AG08396 (cell line): Measurements from ENCODE around the gene TMEM260.

ENCODE experiments used
- DNase-seq: peaks from one replicate; pipeline ENCODE4 v3.0.0; 2012; ENCODE audit warnings: low spot score, mixed read lengths

The TMEM260 gene

GRCh38 chr14:56579345-56580220 is at the start of gene TMEM260:
Gene TMEM260, plus strand, starts transcription at chr14:56579798. Its CDS starts 117 bp downstream, at chr14:56579915.
- DNase-seq: peak; percentile 94

- DNase-seq: no peak
Observed at GRCh38 chr14:56532546-56532945, 47.1 kb upstream of the TMEM260 start.

- DNase-seq: no peak
Observed at GRCh38 chr14:56534656-56535055, 44.9 kb upstream of the TMEM260 start.

- no peak for DNase-seq
Observed at GRCh38 chr14:56539862-56540261, 39.7 kb upstream of the TMEM260 start.

GRCh38 chr14:56543436-56543835 is 36.2 kb upstream of the TMEM260 start:
- no peak for DNase-seq

- DNase-seq: no peak
Observed at GRCh38 chr14:56549721-56550120, 29.9 kb upstream of the TMEM260 start.

GRCh38 chr14:56552615-56553014 is 27.0 kb upstream of the TMEM260 start:
- no peak for DNase-seq

- DNase-seq: no peak
Observed at GRCh38 chr14:56554301-56554700, 25.3 kb upstream of the TMEM260 start.

GRCh38 chr14:56555921-56556570 is 23.6 kb upstream of the TMEM260 start:
- peak; percentile 18 for DNase-seq

GRCh38 chr14:56559182-56559581 is 20.4 kb upstream of the TMEM260 start:
- DNase-seq: no peak

GRCh38 chr14:56561606-56562005 is 18.0 kb upstream of the TMEM260 start:
- no peak for DNase-seq

GRCh38 chr14:56562883-56563282 is 16.7 kb upstream of the TMEM260 start:
- DNase-seq: no peak

GRCh38 chr14:56569174-56569573 is 10.4 kb upstream of the TMEM260 start:
- DNase-seq: no peak

- DNase-seq: no peak
Observed at GRCh38 chr14:56570295-56570694, 9.3 kb upstream of the TMEM260 start.

- no peak for DNase-seq
Observed at GRCh38 chr14:56580221-56580711, 668 bp downstream of the TMEM260 start.

- DNase-seq: no peak
Observed at GRCh38 chr14:56581041-56581727, 1.6 kb downstream of the TMEM260 start.

- no peak for DNase-seq
Observed at GRCh38 chr14:56585461-56586084, 6.0 kb downstream of the TMEM260 start.

GRCh38 chr14:56587701-56588100 is 8.1 kb downstream of the TMEM260 start:
- DNase-seq: no peak

- DNase-seq: no peak
Observed at GRCh38 chr14:56590535-56590960, 10.9 kb downstream of the TMEM260 start.

- DNase-seq: no peak
Observed at GRCh38 chr14:56592746-56593544, 13.3 kb downstream of the TMEM260 start.

- no peak for DNase-seq
Observed at GRCh38 chr14:56594428-56594827, 14.8 kb downstream of the TMEM260 start.
